Non-pigmented ciliary epithelial cell (primary cell): ENCODE measurements around the gene CNGA1.

Experiments
- DNase-seq: peaks from one replicate; pipeline ENCODE4 v3.0.0-alpha.2; 2010; ENCODE audit warnings: low read depth

Gene CNGA1

DNA sequence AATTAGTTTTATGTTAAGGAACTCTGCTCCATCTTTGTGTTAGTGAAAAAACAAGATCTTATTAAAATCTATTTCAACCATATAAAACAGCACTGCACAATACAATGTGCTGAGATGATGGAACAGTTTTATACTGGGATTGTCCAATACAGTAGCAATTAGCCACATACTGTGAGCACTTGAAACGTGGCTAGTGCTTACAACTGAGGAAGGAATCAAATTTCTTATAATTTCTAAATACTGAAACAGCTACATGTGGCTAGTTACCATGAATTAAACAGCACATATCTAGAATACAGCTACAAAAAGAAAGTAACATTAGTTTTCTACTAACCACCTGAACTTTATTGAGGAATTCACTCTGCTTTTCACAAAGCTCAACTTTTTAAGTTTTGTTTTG is 116.8 kb downstream of the CNGA1 start:
- no peak for DNase-seq

DNA sequence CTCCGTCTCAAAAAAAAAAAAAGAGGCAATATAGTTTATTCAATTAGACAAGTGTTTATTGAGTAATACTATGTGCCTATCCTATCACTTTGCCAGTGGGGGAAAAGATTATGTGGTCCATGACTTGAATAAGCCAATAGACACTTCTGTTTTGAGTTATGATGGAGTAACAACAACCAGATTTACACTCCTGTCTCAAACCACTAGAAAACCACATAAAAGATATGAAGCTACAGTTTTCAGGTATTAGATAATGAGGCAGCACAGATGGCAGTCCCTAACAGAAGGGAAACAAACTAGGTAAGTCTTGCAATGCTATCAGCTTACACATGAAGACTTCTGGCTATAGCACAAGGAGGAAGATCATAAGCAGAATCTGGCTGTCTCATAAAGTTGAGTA is 124.6 kb downstream of the CNGA1 start:
- no peak for DNase-seq
